ENCODE measurements around the gene NAT14.

The NAT14 gene

DNA sequence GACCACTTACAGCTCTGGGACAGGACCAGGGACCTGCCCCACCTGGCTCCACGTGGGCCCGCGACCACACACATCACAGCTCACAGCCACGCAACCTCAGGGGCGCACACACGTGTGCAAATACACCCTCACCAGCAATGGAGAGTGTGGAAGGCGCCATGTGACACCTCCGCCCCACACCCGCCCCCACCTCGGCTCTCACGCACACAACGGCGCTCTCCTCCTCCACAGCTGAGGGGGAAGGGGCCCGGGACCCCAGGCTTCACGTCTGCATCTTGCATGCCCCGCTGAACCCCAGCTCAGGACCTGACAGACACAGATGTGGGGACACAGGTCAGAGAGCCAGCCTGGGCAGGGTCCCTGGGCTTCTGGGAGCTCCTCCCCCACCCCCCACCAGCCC is 35.5 kb upstream of the NAT14 start:
- no peak overlapping the region for H3K4me3 ChIP-seq (ENCODE audit: low read length)
- H3K9ac ChIP-seq (ENCODE audit: low read length): no peak overlapping the region
- H3K27me3 ChIP-seq (replicated peaks; ENCODE audit: insufficient read depth, low read length): peaks cover 53% of the 10 kb centered on the region
- H3F3A ChIP-seq (ENCODE audit: insufficient read depth, low read length): no peaks in the 10 kb centered on the region
- no peaks in the 10 kb centered on the region for H3K9me3 ChIP-seq (replicated peaks; ENCODE audit: insufficient read depth, low read length)
- no peaks in the 10 kb centered on the region for H3K4me1 ChIP-seq (ENCODE audit: low read length)
- no peak overlapping the region for H3K4me2 ChIP-seq (ENCODE audit: low read depth, low read length)
- TF ChIP-seq, protein P1, sequence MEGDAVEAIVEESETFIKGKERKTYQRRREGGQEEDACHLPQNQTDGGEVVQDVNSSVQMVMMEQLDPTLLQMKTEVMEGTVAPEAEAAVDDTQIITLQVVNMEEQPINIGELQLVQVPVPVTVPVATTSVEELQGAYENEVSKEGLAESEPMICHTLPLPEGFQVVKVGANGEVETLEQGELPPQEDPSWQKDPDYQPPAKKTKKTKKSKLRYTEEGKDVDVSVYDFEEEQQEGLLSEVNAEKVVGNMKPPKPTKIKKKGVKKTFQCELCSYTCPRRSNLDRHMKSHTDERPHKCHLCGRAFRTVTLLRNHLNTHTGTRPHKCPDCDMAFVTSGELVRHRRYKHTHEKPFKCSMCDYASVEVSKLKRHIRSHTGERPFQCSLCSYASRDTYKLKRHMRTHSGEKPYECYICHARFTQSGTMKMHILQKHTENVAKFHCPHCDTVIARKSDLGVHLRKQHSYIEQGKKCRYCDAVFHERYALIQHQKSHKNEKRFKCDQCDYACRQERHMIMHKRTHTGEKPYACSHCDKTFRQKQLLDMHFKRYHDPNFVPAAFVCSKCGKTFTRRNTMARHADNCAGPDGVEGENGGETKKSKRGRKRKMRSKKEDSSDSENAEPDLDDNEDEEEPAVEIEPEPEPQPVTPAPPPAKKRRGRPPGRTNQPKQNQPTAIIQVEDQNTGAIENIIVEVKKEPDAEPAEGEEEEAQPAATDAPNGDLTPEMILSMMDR (IDR thresholded peaks at IDR 0.05; ENCODE audit: low read length): no peak
- TF ChIP-seq EZH2 (optimal IDR thresholded peaks at IDR 0.05; ENCODE audit: low read depth, low read length) (no peak), EZH2phosphoT487 (IDR thresholded peaks at IDR 0.05; ENCODE audit: low read length) (no peak)
- DNase-seq: no peak
- H3K36me3 ChIP-seq (replicated peaks; ENCODE audit: insufficient read depth, low read length): no peaks in the 10 kb centered on the region
- no peaks in the 10 kb centered on the region for H3K9me2 ChIP-seq (replicated peaks; ENCODE audit: insufficient read depth, low read length)
- no peaks in the 10 kb centered on the region for H3K79me2 ChIP-seq (ENCODE audit: low read length)
- no peaks in the 10 kb centered on the region for H4K20me1 ChIP-seq (ENCODE audit: insufficient read depth, low read length)
- H2AFZ ChIP-seq (ENCODE audit: low read length): no peak overlapping the region
- H3K27ac ChIP-seq (ENCODE audit: low read length): no peak overlapping the region

DNA sequence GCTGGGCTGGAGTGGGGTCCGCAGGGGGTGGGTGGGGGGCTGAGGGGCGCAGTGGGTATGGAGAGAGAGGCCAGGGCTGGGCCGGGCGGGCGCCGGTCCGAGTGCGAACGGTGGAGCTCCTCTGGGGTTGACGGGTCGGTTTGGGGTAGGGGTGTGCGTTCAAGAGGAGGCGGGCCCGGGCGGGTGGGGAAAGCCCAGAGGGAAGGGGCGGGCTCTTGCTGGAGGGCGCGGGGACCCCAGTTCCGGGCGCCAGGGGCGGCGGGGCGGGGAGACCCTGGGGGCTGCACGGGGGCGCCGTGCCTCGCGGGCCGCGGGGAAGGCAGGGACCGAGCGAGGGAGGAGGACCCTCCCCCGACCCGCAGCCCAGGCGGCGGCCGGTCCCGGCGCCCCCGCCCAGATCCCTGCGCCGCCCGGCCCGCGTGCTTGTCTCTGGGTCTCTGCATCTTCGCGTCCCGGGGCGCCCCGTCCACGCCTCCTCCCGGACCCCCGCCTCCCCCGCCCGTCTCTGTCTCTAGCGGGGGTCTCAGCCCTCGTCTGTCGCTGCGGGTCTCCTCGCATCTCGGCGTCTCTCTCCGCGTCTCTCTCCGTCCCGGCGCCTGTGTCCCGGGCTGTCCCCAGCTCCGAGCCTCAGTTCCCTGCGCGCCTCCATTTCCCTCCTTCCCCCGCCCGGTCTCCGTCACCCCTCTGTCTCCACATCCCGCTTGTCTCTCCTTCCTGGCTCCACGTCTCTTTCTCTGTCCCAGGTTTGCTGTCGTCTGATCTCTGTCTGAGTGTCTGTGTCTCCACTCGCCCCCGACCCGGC is 33.6 kb upstream of the NAT14 start:
- Histone ChIP-seq H3K9ac (ENCODE audit: low read length) (no peak overlapping the region), H3K79me2 (ENCODE audit: low read length) (no peaks in the 10 kb centered on the region), H3K4me1 (ENCODE audit: low read length) (no peaks in the 10 kb centered on the region), H3K27me3 (replicated peaks; ENCODE audit: insufficient read depth, low read length) (peaks cover 36% of the 10 kb centered on the region), H3K4me2 (ENCODE audit: low read depth, low read length) (no peak overlapping the region), H2AFZ (ENCODE audit: low read length) (no peak overlapping the region), H3F3A (ENCODE audit: insufficient read depth, low read length) (no peaks in the 10 kb centered on the region), H3K36me3 (replicated peaks; ENCODE audit: insufficient read depth, low read length) (no peaks in the 10 kb centered on the region), H3K9me2 (replicated peaks; ENCODE audit: insufficient read depth, low read length) (no peaks in the 10 kb centered on the region), H3K4me3 (ENCODE audit: low read length) (no peak overlapping the region), H3K27ac (ENCODE audit: low read length) (no peak overlapping the region), H3K9me3 (replicated peaks; ENCODE audit: insufficient read depth, low read length) (no peaks in the 10 kb centered on the region), H4K20me1 (ENCODE audit: insufficient read depth, low read length) (no peaks in the 10 kb centered on the region)
- TF ChIP-seq, protein P1 (IDR thresholded peaks at IDR 0.05; ENCODE audit: low read length): no peak
- TF ChIP-seq EZH2 (optimal IDR thresholded peaks at IDR 0.05; ENCODE audit: low read depth, low read length): no peak
- no peak for TF ChIP-seq EZH2phosphoT487 (IDR thresholded peaks at IDR 0.05; ENCODE audit: low read length)
- no peak for DNase-seq

DNA sequence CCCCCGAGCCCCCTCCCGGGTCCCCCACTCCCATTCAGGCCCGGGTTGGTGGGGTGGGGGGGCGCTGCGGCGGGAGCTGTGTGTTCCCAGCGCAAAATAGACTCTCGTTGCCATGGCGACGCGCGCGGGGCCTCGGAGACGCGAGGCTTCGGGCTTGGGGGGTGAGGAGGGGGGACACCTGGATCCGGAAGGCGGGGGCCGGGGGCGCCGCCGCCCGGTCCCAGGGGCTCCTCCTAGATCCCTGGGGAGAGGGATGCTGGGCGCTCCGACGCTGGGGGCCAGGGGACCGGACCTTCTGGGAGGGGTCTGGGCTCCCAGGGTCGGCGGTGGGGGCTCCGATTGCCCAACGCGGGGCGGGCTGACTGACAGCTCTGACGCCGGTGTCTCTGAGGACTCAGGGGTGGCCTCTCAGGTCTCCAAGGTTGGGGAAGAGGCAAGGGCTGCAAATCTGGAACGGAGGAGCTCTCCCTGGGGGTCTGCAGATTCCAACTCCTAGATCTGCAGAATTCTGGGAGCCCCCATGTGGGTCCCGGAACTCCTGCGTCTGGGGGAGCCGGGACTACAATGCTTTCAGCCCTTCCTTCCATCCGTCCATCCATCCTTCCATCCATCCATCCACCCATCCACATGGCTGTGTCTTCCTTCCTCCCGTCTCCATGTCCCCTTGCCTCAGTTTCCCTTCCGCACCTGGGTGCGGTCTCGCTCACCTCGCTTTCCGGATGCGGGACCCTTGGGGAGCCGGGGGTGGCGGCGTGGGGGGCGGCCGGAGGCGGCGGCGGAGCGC is 32.8 kb upstream of the NAT14 start:
- no peak overlapping the region for H3K4me3 ChIP-seq (ENCODE audit: low read length)
- H2AFZ ChIP-seq (ENCODE audit: low read length): no peak overlapping the region

More for the DNA sequence above, 32.8 kb upstream of the NAT14 start:
- no peaks in the 10 kb centered on the region for H3K9me2 ChIP-seq (replicated peaks; ENCODE audit: insufficient read depth, low read length)
- H3K27me3 ChIP-seq (replicated peaks; ENCODE audit: insufficient read depth, low read length): peaks cover 28% of the 10 kb centered on the region
- no peak for TF ChIP-seq EZH2phosphoT487 (IDR thresholded peaks at IDR 0.05; ENCODE audit: low read length)
- TF ChIP-seq EZH2 (optimal IDR thresholded peaks at IDR 0.05; ENCODE audit: low read depth, low read length): no peak
- TF ChIP-seq, protein P1 (IDR thresholded peaks at IDR 0.05; ENCODE audit: low read length): no peak
- no peaks in the 10 kb centered on the region for H3F3A ChIP-seq (ENCODE audit: insufficient read depth, low read length)
- H3K27ac ChIP-seq (ENCODE audit: low read length): no peak overlapping the region
- H3K79me2 ChIP-seq (ENCODE audit: low read length): no peaks in the 10 kb centered on the region
- no peak overlapping the region for H3K9ac ChIP-seq (ENCODE audit: low read length)
- H3K4me1 ChIP-seq (ENCODE audit: low read length): no peaks in the 10 kb centered on the region
- no peaks in the 10 kb centered on the region for H3K36me3 ChIP-seq (replicated peaks; ENCODE audit: insufficient read depth, low read length)
- no peaks in the 10 kb centered on the region for H3K9me3 ChIP-seq (replicated peaks; ENCODE audit: insufficient read depth, low read length)
- no peaks in the 10 kb centered on the region for H4K20me1 ChIP-seq (ENCODE audit: insufficient read depth, low read length)
- DNase-seq: no peak
- no peak overlapping the region for H3K4me2 ChIP-seq (ENCODE audit: low read depth, low read length)

All from MM.1S (cell line).